KMS-11 (cell line): Measurements from ENCODE around the gene AEBP1.

Experiments used
- H2AFZ ChIP-seq: fragments of 200-600 bp; sonication (generic); 2 replicates; pipeline ENCODE4 v1.6.1; 2016; ENCODE audit warnings: antibody characterized with exemption, mixed run types, low read depth
- H3K27ac ChIP-seq: fragments of 200-600 bp; sonication (generic); 2 replicates; pipeline ENCODE4 v1.6.1; 2016; ENCODE audit warnings: mild to moderate bottlenecking, mixed run types
- H3K27me3 ChIP-seq: fragments of 200-600 bp; sonication (generic); 2 replicates; pipeline ENCODE4 v1.6.1; 2017; ENCODE audit warnings: mild to moderate bottlenecking, low read depth, mixed run types, moderate library complexity; ENCODE audit not compliant: insufficient read depth
- H3K36me3 ChIP-seq: fragments of 200-600 bp; sonication (generic); 2 replicates; pipeline ENCODE4 v1.6.1; 2017; ENCODE audit warnings: mild to moderate bottlenecking, mixed run types; ENCODE audit not compliant: insufficient read depth
- H3K4me1 ChIP-seq: fragments of 200-600 bp; sonication (generic); 2 replicates; pipeline ENCODE4 v1.6.1; 2016; ENCODE audit warnings: mild to moderate bottlenecking, low read depth, mixed run types; ENCODE audit not compliant: poor library complexity, severe bottlenecking
- H3K4me2 ChIP-seq: fragments of 200-600 bp; sonication (generic); 2 replicates; pipeline ENCODE4 v1.7.0; 2016; ENCODE audit warnings: mild to moderate bottlenecking, mixed run types
- H3K4me3 ChIP-seq: fragments of 200-600 bp; sonication (generic); IDR thresholded peaks from 2 replicates; pipeline ENCODE4 v1.6.1; 2017; ENCODE audit warnings: low read depth, low read length, mixed read lengths; ENCODE audit not compliant: insufficient read depth
- H3K79me2 ChIP-seq: fragments of 200-600 bp; sonication (generic); 2 replicates; pipeline ENCODE4 v1.6.1; 2016; ENCODE audit warnings: low read depth, mixed run types; ENCODE audit not compliant: insufficient read depth
- H3K9ac ChIP-seq: fragments of 200-600 bp; sonication (generic); 2 replicates; pipeline ENCODE4 v1.6.1; 2016; ENCODE audit warnings: mild to moderate bottlenecking, mixed run types
- H4K20me1 ChIP-seq: fragments of 200-600 bp; sonication (generic); 2 replicates; pipeline ENCODE4 v1.6.1; 2016; ENCODE audit warnings: mild to moderate bottlenecking, mixed run types; ENCODE audit not compliant: insufficient read depth
- CTCF ChIP-seq: fragments of 200-600 bp; sonication (generic); conservative IDR thresholded peaks from 2 replicates; pipeline ENCODE4 v1.6.1; 2017; ENCODE audit warnings: low read depth, mild to moderate bottlenecking, antibody characterized with exemption, low read length, moderate library complexity, mixed read lengths

The AEBP1 gene

GRCh38 chr7:44116087-44116788, 12.1 kb downstream of the AEBP1 start:
- Histone ChIP-seq H3K4me3 (no peak overlapping the region), H3K27me3 (no peaks in the 10 kb centered on the region), H2AFZ (no peak overlapping the region), H3K27ac (no peak overlapping the region), H3K79me2 (peaks cover 12% of the 10 kb centered on the region; the same call in 1 of the 2 replicates), H3K4me1 (peaks cover 5% of the 10 kb centered on the region), H3K9ac (no peak overlapping the region), H3K4me2 (no peak overlapping the region), H4K20me1 (no peaks in the 10 kb centered on the region), H3K36me3 (peaks cover 5% of the 10 kb centered on the region; the same call in 1 of the 2 replicates)
- no peak for TF ChIP-seq CTCF

- Histone ChIP-seq H2AFZ (no peak overlapping the region), H3K4me1 (peaks cover 13% of the 10 kb centered on the region), H4K20me1 (no peaks in the 10 kb centered on the region), H3K36me3 (peaks cover 5% of the 10 kb centered on the region; the same call in 1 of the 2 replicates), H3K79me2 (peaks cover 20% of the 10 kb centered on the region), H3K27me3 (no peaks in the 10 kb centered on the region), H3K4me3 (no peak overlapping the region), H3K9ac (no peak overlapping the region), H3K27ac (no peak overlapping the region), H3K4me2 (no peak overlapping the region)
- TF ChIP-seq CTCF, result no peak
These were observed 12.9 kb downstream of the AEBP1 start for GRCh38 chr7:44116789-44117666.

- H3K79me2 ChIP-seq, result peaks cover 29% of the 10 kb centered on the region
- no peak for TF ChIP-seq CTCF
- no peak overlapping the region for H3K4me3 ChIP-seq
- H3K4me1 ChIP-seq, result peaks cover 17% of the 10 kb centered on the region
- no peaks in the 10 kb centered on the region for H4K20me1 ChIP-seq
- H3K27ac ChIP-seq, result no peak overlapping the region
- H2AFZ ChIP-seq, result no peak overlapping the region
- H3K27me3 ChIP-seq, result no peaks in the 10 kb centered on the region
- H3K9ac ChIP-seq, result no peak overlapping the region
- peaks cover 5% of the 10 kb centered on the region; the same call in 1 of the 2 replicates for H3K36me3 ChIP-seq
- no peak overlapping the region for H3K4me2 ChIP-seq
These were observed 13.8 kb downstream of the AEBP1 start for GRCh38 chr7:44117801-44118429.

- TF ChIP-seq CTCF, result no peak
- Histone ChIP-seq H3K4me3 (no peak overlapping the region), H3K4me1 (peaks cover 22% of the 10 kb centered on the region), H3K79me2 (peaks cover 31% of the 10 kb centered on the region), H3K4me2 (no peak overlapping the region), H3K27ac (no peak overlapping the region), H3K9ac (no peak overlapping the region), H4K20me1 (no peaks in the 10 kb centered on the region), H3K36me3 (peaks cover 5% of the 10 kb centered on the region; the same call in 1 of the 2 replicates), H3K27me3 (no peaks in the 10 kb centered on the region), H2AFZ (no peak overlapping the region)
These were observed 15.8 kb downstream of the AEBP1 start for GRCh38 chr7:44119829-44120380.
